OCI-LY3 (cell line): Measurements from ENCODE around the gene XK.

Experiments
- CTCF ChIP-seq: fragments of 200-600, 300-600 bp; sonication (generic); IDR thresholded peaks from 2 replicates; pipeline ENCODE4 v1.5.1; 2014; ENCODE audit warnings: antibody characterized with exemption, low read length, low read depth
- EZH2phosphoT487 ChIP-seq: fragments of 200-600 bp; shearing (Covaris generic); IDR thresholded peaks from 2 replicates; pipeline ENCODE4 v1.6.1; 2018; ENCODE audit warnings: antibody characterized with exemption, mixed run types, low read depth

- TF ChIP-seq CTCF (no peak), EZH2phosphoT487 (no peak)
Observed at GRCh38 chrX:37776987-37777325, 91.4 kb downstream of the XK start.
